HG02588 (cell line): Measurements from ENCODE around the gene BHLHA9.
A peak's percentile ranks its signal among the peaks of the same experiment; 100 is the strongest.
"Not testable (repeated sequence)": the region's sequence is repeated elsewhere in the genome, so short reads cannot be mapped to it uniquely, and the experiment has no call there.

ENCODE experiments used
- ATAC-seq: cut with Tn5 transposase; IDR thresholded peaks from one replicate; pipeline ENCODE4 v1.9.1; 2021; ENCODE audit warnings: mild to moderate bottlenecking, moderate library complexity; ENCODE audit not compliant: unreplicated experiment

BHLHA9 gene

DNA sequence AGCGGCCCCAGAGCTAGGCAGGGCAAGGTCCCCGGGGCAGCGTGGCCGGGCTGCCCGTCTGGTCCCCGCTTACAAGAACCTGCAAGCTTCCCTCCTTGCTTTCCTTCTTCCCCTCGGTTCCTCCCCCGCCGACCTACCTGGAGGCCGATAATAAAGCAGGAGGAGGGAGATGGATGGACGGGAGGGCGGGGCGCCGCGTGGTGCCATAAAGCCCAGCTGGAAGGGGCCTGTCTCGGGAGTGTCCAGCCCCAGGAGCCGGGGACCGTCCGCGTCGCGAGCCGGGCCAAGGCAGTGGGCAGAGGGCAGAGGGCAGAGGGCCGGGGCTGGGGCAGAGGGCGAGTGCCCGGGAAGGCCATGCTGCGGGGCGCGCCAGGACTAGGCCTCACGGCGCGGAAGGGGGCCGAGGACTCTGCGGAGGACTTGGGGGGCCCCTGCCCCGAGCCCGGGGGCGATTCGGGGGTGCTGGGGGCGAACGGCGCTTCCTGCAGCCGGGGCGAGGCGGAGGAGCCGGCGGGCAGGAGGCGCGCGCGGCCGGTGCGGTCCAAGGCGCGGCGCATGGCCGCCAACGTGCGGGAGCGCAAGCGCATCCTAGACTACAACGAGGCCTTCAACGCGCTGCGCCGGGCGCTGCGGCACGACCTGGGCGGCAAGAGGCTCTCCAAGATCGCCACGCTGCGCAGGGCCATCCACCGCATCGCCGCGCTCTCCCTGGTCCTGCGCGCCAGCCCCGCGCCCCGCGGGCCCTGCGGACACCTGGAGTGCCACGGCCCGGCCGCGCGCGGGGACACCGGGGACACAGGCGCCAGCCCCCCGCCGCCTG is at the start of gene BHLHA9:
Gene BHLHA9, plus strand, starts transcription at position 235 of the 820 bp plus-strand sequence. Its CDS starts 120 bp downstream, at position 355.
- ATAC-seq, result no peak

GRCh38 chr17:1221209-1221608 is 49.0 kb upstream of the BHLHA9 start:
- no peak for ATAC-seq

GRCh38 chr17:1222321-1222720 is 47.9 kb upstream of the BHLHA9 start:
- ATAC-seq, result no peak

GRCh38 chr17:1223662-1224061 is 46.6 kb upstream of the BHLHA9 start:
- ATAC-seq, result no peak

GRCh38 chr17:1224330-1224729 is 45.9 kb upstream of the BHLHA9 start:
- no peak for ATAC-seq

GRCh38 chr17:1226308-1226707 is 43.9 kb upstream of the BHLHA9 start:
- no peak for ATAC-seq

GRCh38 chr17:1227365-1227764 is 42.9 kb upstream of the BHLHA9 start:
- ATAC-seq, result no peak

- ATAC-seq, result no peak
Observed at GRCh38 chr17:1227917-1228780, 42.1 kb upstream of the BHLHA9 start.

- peak; percentile 13 for ATAC-seq
Observed at GRCh38 chr17:1228781-1229348, 41.4 kb upstream of the BHLHA9 start.

DNA sequence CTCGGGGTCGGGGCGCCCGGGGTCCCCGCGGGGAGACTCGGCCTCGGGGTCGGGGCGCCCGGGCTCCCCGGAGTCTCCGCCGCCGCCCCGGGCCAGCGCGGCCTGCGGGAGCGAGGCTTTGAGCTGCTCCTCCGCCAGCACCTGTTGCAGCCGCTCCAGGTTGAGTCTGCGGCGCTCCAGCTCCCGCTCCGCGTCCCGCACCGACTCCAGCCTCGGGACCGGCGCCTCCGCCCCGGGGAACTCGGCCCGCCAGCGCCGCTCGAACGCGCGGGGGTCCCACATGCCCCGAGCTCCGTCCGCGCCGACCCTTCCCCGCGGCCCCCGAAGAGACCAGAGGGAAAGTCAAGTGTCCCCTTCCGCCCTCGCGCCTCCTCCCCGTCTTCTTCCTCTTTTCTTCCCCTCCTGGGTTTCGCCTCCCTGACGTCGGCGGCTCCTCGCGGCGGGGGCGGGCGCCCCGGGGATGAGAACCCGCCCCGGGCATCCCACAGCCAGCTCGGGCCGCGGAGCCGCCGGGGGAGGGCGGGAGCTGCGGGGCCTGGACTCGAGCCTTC is 40.8 kb upstream of the BHLHA9 start:
- peak; percentile 48 for ATAC-seq

DNA sequence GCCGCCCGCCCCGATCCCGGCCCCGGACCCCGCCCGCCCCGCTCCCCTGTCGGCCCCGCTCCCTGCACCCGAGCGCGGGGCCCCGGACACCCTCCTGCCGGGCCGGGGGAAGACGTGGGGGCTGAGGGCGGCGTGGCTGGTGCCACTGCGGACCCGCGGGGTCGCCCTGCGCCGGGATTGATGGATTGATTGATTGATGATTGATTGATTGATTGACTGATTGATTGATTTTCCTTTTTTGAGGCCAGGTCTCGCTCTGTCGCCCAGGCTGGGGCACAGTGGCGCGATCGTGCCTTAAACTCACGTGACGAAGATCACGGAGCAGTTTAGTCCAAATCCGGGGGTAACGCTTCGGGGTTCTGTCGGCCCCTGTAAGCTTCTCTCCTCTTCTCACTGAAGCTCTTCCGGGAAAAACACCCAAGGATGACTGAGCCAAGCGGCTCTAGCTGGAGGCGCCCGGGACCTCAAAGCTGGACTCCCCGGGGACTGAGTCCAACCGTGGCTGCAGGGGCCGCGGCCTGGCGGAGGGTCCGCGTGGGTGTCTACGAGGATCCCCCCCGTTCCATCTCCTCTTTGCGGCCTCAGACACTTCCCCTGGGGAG is 40.2 kb upstream of the BHLHA9 start:
- no peak for ATAC-seq

DNA sequence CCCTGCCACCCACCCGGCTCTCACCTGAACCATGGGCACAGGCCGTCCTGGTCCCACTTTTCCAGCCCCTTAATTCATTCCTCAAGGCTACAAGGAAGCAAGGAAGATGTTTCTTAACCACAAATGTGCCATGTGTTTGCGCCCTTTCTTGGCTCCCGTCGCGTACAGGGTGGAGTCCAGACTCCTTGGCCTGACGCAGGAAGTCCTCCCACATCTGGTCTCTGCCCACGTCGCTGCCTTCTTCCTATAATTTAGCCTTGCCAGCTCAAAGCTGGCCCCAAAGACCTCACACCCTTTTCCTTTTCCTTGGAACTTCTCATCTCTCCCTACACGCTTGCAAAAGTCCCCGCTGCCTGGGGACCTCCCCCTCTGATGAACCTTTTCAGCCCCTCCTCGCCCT is 38.8 kb upstream of the BHLHA9 start:
- ATAC-seq, result no peak

DNA sequence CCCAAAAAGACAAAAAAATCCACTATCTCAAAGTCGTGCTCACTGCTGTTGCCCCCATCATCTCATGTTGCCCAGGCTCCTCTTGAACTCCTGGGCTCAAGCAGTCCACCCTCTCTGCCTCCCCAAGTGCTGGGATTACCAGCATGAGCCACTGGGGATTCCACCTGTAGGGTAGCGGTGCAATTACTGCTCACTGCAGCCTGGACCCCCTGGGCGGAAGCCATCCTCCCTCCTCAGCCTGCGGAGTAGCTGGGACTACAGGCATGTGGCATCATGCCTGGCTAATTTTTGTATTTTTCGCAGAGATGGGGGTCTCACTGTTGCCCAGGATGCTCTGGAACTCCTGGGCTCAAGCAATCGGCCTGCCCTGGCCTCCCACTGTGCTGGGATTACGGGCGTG is 37.9 kb upstream of the BHLHA9 start:
- ATAC-seq, result no peak

DNA sequence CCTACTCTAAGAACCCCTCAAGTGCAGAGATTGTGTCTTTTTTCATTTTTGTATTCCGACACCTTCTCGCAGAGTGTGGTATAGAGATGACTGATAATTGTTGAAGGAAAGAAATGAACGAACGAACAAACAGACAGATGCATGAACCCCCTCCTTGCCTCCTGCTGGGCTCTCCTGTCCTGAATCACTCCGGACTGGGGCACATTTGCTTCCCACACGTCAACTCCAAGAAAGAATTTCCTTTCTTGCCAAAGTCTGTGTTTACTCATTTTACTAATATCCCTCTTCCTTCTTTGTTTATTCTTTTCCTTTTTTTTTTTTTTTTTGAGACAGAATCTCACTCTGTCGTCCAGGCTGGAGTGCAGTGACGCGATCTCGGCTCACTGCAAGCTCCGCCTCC is 37.5 kb upstream of the BHLHA9 start:
- ATAC-seq, result no peak

DNA sequence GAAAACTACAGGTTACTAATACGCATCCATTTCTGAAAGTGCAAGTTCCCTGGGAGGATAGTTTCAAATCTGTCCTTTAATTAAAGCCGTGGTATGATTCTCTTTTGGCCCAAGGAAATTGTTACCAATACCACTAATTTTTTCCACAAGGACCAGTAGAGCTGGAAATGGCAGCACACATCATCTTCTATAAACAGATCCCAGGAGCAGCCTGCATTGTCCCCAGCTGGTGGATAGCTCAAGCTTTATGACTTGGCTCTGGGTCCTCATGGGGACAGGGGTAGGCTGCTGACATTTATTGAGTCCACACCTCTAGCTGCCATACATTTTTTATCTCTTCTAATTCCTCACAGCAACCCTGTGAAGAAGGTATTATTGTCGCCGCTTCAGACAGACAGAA is 35.8 kb upstream of the BHLHA9 start:
- no peak for ATAC-seq

GRCh38 chr17:1237471-1237870 is 32.8 kb upstream of the BHLHA9 start:
- ATAC-seq, result no peak

GRCh38 chr17:1239210-1239609 is 31.0 kb upstream of the BHLHA9 start:
- ATAC-seq, result no peak

GRCh38 chr17:1240426-1240825 is 29.8 kb upstream of the BHLHA9 start:
- ATAC-seq, result not testable (repeated sequence)

DNA sequence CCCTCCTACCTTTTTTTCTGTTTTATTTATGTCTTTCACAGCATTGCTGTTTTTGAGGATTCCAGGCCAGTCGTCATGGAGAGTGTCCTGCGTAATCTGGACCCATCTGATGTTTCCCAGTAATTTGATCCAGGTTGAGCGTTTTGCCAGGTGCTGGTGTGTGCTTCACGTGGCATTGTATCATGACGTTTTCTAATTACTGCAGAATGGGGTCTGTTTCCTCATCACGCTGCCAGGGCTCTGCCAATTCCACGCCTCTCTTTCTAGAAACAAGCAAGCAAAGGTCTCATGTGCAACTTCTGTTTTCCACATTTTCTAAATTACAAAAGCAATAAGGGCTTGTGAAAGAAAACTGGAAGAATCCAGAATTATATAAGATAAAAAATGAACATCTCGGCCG is 28.3 kb upstream of the BHLHA9 start:
- ATAC-seq, result no peak

- no peak for ATAC-seq
Observed at GRCh38 chr17:1244606-1245012, 25.6 kb upstream of the BHLHA9 start.
